NCI-H1105 (cell line): ENCODE data around the gene OR2H1.

ENCODE experiments used
- DNase-seq: peaks from one replicate; lab custom pipeline; 2025; lab: John Stamatoyannopoulos, UW

The OR2H1 gene

DNA sequence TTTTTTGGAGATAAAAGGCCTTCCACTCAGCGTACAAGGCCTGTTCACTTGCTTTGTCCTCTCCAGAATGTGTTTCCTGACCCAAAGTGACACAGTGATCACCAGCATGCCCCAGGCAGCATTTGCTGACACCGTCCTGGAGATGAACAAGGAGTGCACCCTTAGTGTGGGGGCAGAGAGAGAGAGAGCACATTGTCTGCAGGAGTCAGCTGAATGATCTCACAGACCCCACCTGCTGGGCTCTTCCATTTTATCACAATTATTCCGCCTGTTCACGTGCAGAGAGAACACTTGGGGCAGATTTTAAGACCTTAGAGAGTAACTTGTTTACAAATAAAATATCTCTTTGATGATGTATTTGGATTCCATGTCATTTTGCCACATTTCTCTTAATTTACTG, 53.2 kb downstream of the OR2H1 start:
- no peak for DNase-seq

DNA sequence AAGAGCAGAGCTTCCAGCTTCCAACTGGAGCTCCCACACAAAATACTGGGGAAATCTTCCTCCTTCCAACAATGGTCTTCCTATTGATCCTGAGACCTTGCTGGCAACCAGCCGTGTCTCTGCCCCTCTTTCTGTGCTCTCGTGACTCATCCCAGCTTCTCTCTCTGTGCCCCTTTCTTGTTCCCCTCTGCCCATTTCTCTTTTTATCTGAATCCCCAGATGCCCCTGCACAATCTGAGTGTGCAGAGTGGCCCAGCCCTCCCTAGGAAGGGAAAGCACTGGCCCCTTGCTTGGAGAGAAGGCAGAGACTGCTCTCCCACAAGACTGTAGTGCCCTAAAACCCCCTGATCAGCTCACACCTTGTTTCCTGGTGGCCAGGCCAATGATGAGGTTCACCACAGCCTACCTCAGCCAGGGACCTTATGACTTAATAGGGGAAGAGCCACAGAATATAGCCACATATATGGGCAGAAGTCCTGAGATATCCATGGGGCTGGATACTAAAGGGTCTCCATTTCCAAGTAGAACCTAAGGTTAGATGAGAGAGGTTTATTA, 53.9 kb downstream of the OR2H1 start:
- no peak for DNase-seq
